K562 treated with DMSO at 1 percent for 24 hours (cell line): ENCODE data around the gene CCDC14. TPM values are rescaled to one million over a fixed set of nuclear protein-coding genes. Genes with fewer than 3 reads are reported as not detected.

Experiments used
- total RNA-seq: library from RNA; unstranded; fragments of 300-600 nt; gene quantifications from 2 replicates; pipeline ENCODE4 v1.2.3, GENCODE V29; 2022; ENCODE audit warnings: low read depth; ENCODE audit not compliant: insufficient read depth

CCDC14 gene
- total RNA-seq: 16.7 and 22.1 TPM in 2 replicates

GRCh38 chr3:123960781-123961507 is at the start of gene CCDC14:
CCDC14 (minus strand) TSS chr3:123961229; CDS start chr3:123961173, 56 bp downstream.

GRCh38 chr3:123991730-123992588 is 30.9 kb upstream of the CCDC14 start, which contains the start of gene ROPN1:
ROPN1 (minus strand) TSS chr3:123992124; CDS start chr3:123980481, 11,643 bp downstream.

GRCh38 chr3:123884203-123884831 is 76.7 kb downstream of the CCDC14 start, which contains the start of gene MYLK:
MYLK (minus strand) TSS chr3:123884332; CDS start chr3:123793841, 90,491 bp downstream.

Other genes starting within 250 kb of the CCDC14 start
- 0.14 TPM in 1 of 2 replicates, not detected in the other for gene MYLK, start 76.9 kb downstream of the CCDC14 start, total RNA-seq
- gene ROPN1, start 30.9 kb upstream of the CCDC14 start, total RNA-seq: not detected in 2 replicates
- 6.0 and 6.3 TPM in 2 replicates for gene KALRN, start 72.1 kb upstream of the CCDC14 start, total RNA-seq